Skeletal muscle cell (primary cell): ENCODE data around the gene OR6K3.
"Not testable (repeated sequence)": the region's sequence is repeated elsewhere in the genome, so short reads cannot be mapped to it uniquely, and the experiment has no call there.

Experiments used
- DNase-seq: peaks from one replicate; pipeline ENCODE4 v3.0.0-alpha.2; 2010; ENCODE audit warnings: low read depth
- H3K4me3 ChIP-seq: 2 replicates; pipeline ENCODE4 v1.5.1; 2011; ENCODE audit warnings: low read depth, mild to moderate bottlenecking, control low read depth, low read length, moderate library complexity

Gene OR6K3, protein sequence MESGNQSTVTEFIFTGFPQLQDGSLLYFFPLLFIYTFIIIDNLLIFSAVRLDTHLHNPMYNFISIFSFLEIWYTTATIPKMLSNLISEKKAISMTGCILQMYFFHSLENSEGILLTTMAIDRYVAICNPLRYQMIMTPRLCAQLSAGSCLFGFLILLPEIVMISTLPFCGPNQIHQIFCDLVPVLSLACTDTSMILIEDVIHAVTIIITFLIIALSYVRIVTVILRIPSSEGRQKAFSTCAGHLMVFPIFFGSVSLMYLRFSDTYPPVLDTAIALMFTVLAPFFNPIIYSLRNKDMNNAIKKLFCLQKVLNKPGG

DNA sequence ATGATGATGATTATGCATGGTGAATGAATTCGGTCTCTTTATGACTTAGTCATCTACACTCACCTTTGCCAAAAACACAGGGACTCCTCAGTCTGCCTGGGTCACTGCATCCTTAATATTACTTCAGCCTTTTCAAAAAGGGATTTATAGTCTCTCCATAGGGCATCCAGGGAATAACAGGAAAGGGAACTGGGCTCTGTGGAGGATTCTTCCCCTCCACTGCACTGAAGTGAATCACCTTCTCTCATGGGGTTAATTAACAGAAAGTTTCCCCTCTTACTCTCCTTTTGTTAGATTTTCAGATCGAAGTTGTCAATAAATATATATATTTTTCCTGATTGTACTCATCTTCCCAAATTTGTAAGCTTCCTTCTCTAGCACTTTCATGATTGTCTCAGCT, at the start of gene OR6K3:
TSS of gene OR6K3 (minus strand) at position 101 of the 400 bp plus-strand sequence. CDS start 2,605 bp downstream, outside the sequence.
- no peak for DNase-seq

DNA sequence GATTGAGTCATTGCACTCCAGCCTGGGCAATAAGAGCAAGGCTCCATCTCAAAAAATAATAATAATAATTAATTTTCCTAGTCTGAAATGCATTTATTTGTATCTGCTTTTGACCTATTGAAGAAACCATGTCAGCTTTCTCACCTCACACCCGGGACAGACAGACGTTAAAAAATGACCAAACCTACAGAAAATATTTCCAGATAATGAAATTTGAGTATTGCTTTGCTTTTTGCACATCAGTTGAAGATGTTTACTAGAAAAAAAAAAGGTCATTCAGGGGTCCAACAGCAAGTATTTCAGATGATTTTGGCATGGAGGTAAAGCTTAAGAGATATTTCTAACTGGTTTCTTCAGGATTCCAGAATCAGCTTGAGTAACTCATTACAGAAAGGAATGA, 33.9 kb upstream of the OR6K3 start, which contains the start of gene OR6K6:
TSS of gene OR6K6 (plus strand) at position 301 of the 400 bp plus-strand sequence. CDS start 168 bp downstream, outside the sequence.
- no peak within 1 kb of the TSS for H3K4me3 ChIP-seq
- DNase-seq, result no peak

More for the DNA sequence above, at the start of gene OR6K3:
- H3K4me3 ChIP-seq, result no peak within 1 kb of the TSS

DNA sequence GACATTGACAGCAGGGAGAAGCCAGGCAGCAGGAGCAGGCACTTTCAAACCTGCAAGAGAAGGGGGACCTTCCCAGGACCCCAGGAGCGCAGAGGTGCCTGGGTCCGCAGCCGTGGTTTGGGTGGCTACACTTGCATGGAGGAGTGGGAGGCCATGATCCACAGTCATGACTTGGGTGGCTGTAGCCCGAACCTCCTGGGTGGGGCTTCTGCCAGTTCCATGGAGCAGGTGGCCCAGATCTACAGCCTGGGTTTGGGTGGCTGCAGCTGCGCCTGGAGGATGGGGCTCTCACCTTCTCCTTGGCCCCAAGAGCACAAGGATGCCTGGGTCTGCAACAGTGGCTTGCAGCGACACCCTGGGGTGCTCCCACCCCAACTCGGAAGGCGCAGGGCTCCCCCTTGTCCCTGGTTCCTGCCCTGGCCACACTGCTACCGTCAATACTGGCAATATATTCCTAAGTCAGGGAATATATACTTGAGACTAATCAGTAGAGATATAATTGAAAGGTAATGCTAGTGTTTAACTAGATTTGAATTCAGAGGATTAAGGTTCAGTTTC, 31.7 kb upstream of the OR6K3 start:
- no peak for DNase-seq
- no peak overlapping the region for H3K4me3 ChIP-seq

DNA sequence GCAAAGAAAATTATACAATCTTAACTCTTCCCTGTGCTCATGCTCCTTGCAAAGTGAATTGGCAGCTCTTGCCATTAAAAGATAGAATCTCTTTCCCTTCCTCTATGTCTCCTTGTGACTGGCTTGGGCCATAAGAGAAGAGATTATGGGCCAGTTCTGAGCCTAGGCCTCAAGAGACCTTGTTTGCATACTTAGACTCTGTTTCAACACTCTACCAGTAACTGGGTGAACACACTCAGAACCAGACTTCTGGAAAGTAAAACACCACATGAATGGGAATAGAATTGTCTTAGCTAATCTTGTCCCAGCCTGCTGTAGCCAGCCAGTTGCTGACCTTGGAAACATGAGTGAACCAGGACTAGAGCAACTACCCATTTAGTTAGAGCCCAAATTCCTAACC, 15.3 kb upstream of the OR6K3 start:
- DNase-seq, result no peak
- H3K4me3 ChIP-seq, result no peak overlapping the region

DNA sequence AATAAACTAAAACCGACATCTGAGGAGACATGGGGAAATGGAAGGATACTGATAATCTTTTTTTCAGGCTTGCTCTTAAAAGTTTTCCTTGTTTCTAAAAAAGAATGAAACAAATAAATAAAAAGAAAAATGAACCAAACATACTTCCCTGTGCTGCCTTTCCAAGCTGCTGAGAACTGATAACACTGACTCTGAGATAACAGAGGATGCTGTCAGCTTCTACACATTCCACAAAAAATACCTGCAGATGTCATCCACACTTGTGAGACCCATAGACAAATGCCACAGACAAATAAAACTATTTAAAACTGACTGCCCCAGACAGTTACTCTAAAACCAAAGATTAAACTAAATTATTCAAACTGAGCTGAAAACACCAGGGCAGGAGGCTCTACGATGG, 12.0 kb upstream of the OR6K3 start:
- no peak for DNase-seq
- no peak overlapping the region for H3K4me3 ChIP-seq

DNA sequence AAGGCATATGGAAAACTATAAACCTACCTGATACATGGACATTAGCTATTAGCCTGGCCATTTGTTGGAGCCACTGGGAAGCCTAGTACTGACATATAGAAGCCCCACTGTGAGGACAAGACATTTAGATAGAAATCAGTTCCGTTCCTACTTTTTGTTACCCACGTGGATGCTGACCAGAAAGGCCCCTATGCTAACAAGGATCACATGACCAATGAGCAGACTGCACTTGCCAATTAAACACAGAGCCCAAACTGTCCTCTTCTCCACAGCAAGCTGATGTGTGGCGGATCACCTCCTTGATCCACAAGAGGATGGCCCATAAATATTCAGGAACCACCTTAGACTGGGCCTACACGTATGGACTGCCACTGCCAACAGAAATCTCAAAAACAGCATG, 11.2 kb upstream of the OR6K3 start:
- DNase-seq, result no peak
- no peak overlapping the region for H3K4me3 ChIP-seq

DNA sequence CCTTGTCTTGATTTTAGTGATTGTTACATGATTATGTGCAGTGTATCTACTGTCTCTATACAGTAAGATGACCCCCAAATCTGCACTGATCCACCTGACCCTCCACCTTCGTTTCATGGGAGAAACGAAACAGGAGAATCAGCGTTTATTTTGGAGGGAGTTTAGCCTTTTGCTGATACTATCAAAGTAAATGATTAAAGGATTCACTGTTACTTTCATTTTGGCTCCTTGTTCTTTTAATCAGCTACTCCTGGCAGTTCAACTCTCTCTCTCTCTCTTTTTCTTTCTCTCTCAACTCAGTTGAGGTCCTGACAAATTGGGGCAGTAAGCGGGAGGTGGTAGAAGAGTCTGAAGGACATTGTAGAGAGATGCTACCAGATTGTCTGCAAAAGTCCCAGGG, 9.9 kb upstream of the OR6K3 start:
- DNase-seq, result no peak
- H3K4me3 ChIP-seq, result no peak overlapping the region

DNA sequence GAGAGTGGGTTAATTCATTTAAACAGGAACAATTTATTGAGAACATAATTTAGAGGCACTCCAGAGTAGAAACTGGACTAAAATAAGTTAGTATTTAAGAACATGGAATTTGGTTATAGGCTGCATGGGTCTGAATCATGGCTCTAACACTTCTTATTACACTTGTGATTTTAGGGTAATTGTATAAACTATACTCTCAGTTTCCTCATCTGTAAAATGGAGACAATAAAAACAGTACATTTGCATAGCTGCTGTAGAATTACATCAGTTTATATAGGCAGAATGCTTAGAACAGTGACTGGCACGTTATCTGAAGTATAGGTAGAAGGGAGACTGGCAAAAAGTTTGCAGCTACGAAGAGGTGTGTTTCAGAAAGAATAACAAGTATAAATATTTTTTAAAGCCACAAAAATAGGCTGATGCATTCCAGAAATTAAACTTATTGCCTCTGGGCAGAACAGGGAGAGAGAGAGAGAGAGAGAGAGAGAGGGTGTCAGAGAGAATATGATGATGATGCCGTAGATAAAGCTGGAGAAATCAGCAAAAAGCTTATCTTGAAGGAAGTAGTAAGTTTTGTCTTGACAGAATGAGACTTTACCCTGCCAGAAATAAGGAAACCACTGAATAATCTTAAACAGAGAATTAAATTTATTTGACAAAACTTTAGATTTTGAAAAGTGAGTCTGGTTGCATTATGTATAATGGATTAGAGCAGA, 8.1 kb upstream of the OR6K3 start:
- no peak for DNase-seq
- no peak overlapping the region for H3K4me3 ChIP-seq

DNA sequence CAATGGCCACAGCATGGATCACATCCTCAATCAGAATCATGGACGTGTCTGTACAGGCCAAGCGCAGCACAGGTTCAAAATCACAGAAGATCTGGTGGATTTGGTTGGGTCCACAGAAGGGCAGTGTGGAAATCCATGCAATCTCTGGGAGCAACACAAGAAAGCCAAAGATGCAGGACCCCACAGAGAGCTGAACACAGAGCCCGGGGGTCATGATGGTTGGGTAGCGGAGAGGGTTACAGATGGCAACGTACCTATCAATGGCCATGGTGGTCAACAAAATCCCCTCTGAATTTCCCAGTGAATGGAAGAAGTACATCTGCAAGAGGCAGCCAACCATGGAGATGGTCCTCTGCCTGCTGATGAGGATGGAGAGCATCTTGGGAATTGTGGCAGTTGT, 3.9 kb upstream of the OR6K3 start:
- H3K4me3 ChIP-seq, result no peak overlapping the region
- DNase-seq, result no peak

DNA sequence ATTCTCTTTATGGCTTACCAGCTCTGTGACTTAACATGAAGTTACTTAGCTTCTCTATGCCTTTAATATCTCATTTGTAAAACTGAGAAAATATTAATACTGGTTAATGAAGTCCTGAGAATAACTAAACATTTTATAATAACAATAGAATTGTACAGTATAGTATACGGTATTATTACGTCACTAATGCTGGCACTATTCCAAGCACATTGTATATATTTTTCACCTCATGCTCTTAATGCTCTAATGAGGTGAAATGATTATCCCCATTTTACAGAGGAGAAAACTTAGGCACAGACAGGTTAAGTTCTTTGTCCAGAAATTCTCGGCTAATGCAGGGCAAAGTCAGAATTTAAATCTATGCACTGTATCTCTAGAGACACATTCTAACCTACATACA, 856 bp downstream of the OR6K3 start:
- no peak overlapping the region for H3K4me3 ChIP-seq
- no peak for DNase-seq

DNA sequence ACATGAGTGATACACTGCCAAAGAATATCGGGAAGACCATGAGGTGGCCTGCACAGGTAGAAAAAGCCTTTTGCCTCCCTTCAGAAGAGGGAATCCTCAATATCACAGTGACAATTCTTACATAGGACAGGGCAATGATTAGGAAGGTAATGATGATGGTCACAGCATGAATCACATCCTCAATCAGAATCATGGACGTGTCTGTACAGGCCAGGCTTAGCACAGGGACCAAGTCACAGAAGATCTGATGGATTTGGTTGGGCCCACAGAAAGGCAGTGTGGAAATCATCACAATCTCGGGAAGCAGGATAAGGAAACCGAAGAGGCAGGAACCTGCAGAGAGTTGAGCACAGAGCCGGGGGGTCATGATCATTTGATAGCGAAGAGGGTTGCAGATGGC, 3.2 kb downstream of the OR6K3 start:
- H3K4me3 ChIP-seq, result no peak overlapping the region
- no peak for DNase-seq

DNA sequence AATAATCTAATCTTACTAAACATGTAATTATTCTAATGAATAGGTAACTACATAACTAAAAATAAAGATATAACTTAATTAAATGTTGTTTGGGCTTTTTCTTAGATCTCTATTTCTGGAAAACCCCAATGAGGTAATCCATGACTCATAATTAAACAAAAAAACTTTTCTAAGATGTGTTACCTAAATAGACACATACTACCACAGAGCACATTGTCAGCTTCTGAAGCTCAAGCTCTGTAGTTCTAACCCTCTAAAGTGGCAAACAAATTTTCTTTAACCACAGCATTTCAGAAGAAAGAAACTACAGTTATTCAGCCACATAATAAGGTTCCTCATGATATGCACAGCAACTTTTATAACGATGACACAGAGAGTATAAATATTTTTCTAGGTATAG, 4.2 kb downstream of the OR6K3 start:
- no peak overlapping the region for H3K4me3 ChIP-seq
- no peak for DNase-seq

DNA sequence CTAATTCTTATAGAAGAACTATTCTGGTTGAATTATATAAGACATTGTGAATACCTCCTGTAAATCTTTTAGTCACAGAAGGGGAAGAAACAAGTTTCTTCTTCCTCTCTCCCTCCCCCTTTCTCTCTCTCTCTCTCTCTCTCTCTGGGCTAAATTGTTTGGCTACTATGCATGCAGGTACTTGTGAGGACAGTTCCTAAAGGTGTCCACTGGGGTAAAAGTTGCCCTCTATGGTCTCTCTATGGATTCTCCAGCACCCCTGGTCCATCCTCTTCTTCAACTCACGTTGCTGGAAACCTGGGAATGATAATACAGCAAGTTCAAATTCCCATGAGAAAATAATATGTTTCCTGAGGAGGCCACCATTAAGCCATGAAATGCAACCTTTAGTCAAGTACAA, 5.8 kb downstream of the OR6K3 start:
- no peak for DNase-seq

DNA sequence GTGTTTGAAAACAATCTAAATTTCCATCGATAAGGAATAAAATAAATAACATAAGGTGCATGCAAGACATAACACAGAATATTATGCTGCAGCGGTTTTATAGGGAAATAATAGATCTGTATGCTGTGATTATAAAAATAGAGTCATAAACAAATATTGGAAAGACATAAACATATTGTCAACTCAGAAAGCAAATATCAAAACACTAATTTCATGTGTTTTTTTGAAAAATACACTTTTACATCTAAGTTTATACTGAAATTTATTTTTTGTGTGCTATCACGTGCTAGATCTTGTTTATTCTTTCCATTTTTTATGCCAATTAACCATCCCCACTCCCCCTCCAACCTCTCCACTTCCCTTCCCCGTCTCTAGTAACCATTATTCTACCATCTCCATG, 9.4 kb downstream of the OR6K3 start:
- DNase-seq, result no peak
- H3K4me3 ChIP-seq, result no peak overlapping the region

More for the DNA sequence above, 5.8 kb downstream of the OR6K3 start:
- no peak overlapping the region for H3K4me3 ChIP-seq

DNA sequence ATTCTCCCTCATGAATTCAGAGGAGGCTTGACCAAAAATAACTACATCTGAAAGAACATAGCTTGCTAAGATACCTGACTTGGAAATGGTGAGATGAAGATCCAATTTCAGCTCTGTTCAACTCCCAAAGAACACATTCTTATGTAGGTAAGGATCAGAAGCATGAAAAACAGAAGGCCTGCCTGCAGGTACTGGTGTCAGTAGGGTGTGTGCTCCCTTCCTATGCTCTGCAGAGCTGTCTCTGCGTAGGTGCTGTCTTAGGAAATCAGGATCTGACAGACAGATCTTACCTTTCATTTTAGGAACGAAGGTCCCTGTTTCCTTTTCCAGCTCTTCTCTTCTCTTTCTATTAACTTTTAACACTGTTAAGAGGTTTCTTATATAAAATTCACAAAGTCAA, 14.4 kb downstream of the OR6K3 start:
- DNase-seq, result no peak
- no peak overlapping the region for H3K4me3 ChIP-seq

DNA sequence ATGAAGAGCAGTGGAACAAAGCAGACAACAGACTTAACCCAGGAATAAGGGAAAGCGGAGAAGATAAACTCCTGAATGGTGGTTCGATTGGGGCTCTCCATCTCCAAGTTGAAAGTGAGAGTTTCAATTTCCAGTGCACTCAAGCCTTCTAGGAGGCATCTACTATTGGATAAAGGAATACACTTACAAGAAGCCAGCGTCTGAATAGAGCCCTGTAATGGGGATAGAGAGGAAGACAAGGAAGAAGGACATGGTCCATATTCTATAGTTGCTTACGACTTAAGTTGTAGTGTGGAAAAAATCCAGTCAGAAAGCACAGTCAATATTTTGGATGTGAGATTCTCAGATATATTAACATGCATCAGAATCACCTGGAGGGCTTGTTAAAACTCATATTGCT, 20.0 kb downstream of the OR6K3 start, which contains the start of gene OR6K2:
TSS of gene OR6K2 (minus strand) at position 101 of the 400 bp plus-strand sequence. CDS start at position 101, 0 bp downstream.
- DNase-seq, result no peak
- no peak within 1 kb of the TSS for H3K4me3 ChIP-seq

DNA sequence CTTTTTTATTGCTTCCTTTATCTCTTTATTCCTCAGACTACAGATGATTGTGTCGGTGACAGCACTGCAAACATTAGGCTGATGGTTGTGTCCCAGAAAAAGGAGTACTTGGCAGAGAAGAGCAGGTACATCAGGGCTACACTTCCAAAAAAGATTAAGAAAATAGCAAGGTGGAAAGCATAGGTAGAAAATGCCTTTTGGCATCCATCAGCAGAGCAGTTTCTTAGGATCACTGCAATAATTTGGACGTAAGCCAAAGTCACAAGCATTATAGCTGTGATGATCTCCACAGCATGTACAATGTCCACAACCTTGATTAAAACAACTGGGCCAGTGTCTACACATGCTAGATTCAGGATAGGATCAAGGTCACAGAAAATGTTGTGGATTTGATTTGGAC, 25.9 kb downstream of the OR6K3 start:
- no peak overlapping the region for H3K4me3 ChIP-seq
- DNase-seq, result no peak

DNA sequence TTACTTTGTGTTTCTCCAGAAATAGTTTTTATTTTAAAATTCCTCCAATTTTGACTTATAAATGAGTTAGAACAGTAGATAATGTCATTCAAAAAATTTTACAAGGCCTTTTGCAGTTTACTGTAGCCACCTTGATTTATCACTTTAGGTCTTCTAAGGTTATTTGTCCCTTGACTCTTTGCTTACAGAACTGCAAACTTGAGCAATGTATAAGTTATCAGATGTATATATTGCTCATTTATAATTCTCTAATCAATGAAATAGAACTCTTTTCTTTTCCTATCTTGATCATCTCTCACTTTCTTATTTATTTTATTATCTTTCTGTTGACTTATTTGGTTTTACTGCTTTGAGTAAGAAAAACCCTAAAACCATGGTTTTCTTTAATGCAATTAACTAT, 28.2 kb downstream of the OR6K3 start:
- DNase-seq, result no peak
- H3K4me3 ChIP-seq, result no peak overlapping the region

DNA sequence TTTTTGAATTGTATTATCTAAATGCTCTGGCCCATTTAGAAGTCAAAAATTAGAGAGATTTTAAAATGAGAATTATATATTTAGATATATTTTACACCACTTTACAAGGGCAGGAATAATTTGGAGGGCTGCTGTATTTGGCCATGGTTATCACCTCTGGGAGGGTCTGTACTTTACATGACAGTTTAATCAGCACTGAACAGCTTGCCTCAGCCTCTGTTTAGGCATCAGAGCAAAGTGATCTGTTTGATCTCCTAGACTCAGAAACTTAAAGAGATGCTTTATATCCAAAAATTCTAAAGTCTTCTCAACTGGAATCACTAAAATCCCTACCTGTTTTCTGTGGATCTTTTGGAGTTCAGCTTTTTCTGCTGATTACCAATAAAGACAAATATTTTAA, 28.6 kb downstream of the OR6K3 start:
- no peak for DNase-seq
- H3K4me3 ChIP-seq, result no peak overlapping the region

DNA sequence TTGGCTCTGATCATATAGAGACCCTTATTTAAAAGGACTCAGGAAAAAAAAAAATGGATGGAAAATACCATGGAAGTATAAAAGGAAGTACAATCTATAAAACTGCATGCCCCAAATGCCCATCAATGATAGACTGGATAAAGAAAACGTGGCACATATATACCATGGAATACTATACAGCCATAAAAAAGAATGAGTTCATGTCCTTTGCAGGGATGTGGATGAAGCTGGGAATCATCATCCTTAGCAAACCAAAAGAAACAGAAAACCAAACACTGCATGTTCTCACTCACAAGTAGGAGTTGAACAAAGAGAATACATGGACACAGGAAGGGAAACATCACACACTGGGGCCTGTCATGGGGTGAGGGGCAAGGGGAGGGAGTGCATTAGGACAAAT, 29.4 kb downstream of the OR6K3 start:
- not testable (repeated sequence) for DNase-seq, H3K4me3 ChIP-seq

DNA sequence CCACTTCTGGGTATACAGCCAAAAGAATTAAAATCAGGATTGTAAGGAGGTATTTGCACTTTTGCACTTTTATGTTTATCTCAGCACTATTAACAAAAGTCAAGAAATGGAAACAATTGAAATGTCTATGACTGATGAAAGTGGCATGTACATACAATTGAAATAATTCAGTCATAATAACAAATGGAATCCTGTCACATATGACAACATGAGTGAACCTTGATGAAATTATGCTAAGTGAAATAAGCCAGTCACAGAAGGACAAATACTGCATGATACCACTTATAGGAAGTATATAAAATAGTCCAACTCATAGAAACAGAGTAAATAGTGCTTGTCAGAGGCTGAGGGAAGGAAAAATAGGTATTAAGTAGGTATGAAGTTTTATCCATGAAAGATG, 30.6 kb downstream of the OR6K3 start:
- DNase-seq, result no peak
- H3K4me3 ChIP-seq, result no peak overlapping the region
